GM15510 (cell line): ENCODE results near the gene DLG2.

Source experiments
- POLR2A ChIP-seq: IDR thresholded peaks from 3 replicates; pipeline ENCODE4 v1.6.1; 2011; ENCODE audit warnings: borderline replicate concordance; ENCODE audit not compliant: insufficient read length; ENCODE audit errors: extremely low read depth

The DLG2 gene

GRCh38 chr11:84137960-84138359, 1489.2 kb downstream of the DLG2 start:
- no peak for TF ChIP-seq POLR2A

- no peak for TF ChIP-seq POLR2A
These were observed 1489.6 kb downstream of the DLG2 start for GRCh38 chr11:84137505-84137904.

GRCh38 chr11:84136926-84137325, 1490.2 kb downstream of the DLG2 start:
- no peak for TF ChIP-seq POLR2A

GRCh38 chr11:84130646-84131427, 1496.3 kb downstream of the DLG2 start:
- TF ChIP-seq POLR2A: no peak

- TF ChIP-seq POLR2A: no peak
These were observed 1497.1 kb downstream of the DLG2 start for GRCh38 chr11:84129961-84130576.

GRCh38 chr11:84128840-84129239, 1498.3 kb downstream of the DLG2 start:
- TF ChIP-seq POLR2A: no peak

DNA sequence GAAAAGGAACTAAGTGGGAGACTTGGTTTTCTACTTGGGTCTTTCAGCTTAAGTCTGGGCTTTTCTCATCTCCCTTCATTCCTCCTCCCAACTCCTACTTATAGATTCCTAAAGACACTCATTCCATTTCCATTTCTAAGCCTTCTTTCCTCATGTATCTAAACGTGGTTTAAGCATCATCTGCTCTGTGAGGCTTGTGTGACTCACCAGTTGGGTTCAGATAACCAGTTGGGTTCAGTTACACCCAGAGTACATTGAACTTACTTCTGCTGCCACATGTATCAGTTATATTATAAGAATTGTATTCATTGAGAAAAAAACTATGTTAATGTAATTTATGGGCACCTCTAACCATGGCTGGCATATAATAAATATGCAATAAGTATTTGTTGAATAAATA, 1509.8 kb downstream of the DLG2 start:
- TF ChIP-seq POLR2A: no peak

- no peak for TF ChIP-seq POLR2A
These were observed 1520.6 kb downstream of the DLG2 start for GRCh38 chr11:84106541-84106940.

DNA sequence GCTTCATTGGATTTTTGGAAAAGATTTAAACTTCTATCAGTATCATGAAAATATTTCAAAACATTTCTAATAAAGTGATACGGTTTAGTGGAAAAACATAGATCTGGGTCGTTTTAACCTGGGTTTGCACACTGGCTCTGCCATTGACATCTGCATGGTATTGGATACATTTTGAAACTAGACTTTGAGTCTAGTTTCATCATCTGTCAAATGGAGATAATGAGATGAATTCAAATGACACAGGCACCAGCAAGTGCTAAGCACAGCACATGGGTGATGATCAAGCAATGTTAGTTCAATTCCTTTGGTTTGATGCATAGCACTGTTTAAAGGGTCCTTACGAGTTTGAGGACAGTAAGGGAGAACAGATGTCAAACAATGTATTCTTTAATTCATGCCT, 1522.0 kb downstream of the DLG2 start:
- TF ChIP-seq POLR2A: no peak

- no peak for TF ChIP-seq POLR2A
These were observed 1524.0 kb downstream of the DLG2 start for GRCh38 chr11:84103096-84103495.

GRCh38 chr11:84097186-84097585, 1530.0 kb downstream of the DLG2 start:
- TF ChIP-seq POLR2A: no peak

DNA sequence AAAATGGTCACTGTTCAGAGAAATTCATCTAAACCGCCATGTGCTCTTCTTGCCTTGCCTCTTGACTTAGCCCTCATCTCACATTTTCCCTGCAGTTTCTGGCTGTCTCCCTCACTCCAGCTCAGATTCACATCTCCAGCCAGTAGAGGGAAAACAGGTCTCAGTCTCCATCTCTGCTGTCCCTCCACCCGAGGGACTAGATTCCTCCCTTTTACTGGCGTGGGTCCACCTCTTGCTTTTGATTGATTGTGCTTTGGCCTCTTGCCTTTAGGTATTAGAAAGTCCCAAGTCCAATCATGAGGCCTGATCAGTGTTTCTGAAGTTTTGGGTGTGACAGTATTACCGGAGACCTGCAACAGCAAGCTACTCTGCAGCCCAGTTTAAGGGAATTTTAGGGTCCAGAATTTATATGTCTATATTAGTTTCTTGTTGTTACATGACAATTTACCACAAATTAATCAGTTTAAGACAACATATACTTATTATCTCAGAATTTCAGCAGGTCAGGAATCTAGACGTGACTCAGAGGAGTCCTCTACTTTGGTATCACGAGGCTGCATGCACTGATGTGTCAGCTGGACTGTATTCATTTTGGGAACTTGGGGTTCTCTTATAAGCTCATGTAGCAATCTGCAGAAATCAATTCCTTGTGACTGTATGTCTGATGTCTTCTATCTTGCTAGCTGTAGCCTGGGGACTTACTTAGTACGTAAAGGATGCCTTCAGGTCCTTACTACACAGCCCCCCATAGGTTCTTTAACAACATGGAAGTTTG, 1535.7 kb downstream of the DLG2 start:
- TF ChIP-seq POLR2A: no peak

- no peak for TF ChIP-seq POLR2A
These were observed 1537.8 kb downstream of the DLG2 start for GRCh38 chr11:84089072-84090057.

DNA sequence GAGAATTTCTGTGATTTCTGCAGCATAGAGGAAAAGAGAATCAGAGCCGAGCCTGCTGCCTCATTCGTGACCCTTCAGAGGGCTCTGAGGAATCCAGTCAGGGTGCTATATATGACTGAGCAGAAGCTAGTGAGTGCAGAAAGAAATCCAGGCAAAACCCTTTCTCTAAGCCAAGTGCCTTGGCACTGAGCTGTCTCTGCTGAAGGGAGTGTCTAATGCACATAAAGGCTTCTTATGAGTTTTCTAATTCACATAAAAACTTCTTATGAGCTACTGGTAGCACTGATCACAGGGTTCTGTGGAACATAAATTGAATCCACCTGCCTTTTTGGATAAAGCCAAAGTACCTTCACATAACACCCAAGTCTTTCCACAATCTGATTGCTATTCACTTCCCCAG, 1555.3 kb downstream of the DLG2 start:
- no peak for TF ChIP-seq POLR2A

- no peak for TF ChIP-seq POLR2A
These were observed 1558.1 kb downstream of the DLG2 start for GRCh38 chr11:84069048-84069447.

DNA sequence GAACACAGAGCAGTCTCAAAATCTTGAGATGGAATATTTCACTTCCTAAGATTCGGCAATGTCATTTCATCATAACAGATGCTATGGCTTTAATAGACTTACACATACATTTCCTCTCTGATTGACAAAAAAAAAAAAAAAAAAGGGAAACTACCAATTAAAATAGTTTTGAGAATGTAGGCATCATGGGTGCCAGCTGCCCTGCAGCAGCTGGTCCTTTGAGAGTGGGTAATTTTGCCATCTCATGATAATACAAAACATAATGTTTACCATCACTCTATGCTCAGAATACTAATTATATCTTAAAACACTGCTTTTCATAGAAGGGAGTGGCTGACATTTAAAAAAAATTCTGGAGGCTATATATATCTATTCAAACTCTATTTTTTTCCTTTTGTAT, 1565.4 kb downstream of the DLG2 start:
- TF ChIP-seq POLR2A: no peak
